HepG2 (cell line): ENCODE measurements around the gene SOST. TPM values are rescaled to one million over a fixed set of nuclear protein-coding genes. Genes with fewer than 3 reads are reported as not detected.

Experiments used
- CSRNP1 ChIP-seq: sonication (generic); formaldehyde crosslinking; IDR thresholded peaks from 2 replicates; pipeline ENCODE4 v1.8.1; 2023; ENCODE audit warnings: mild to moderate bottlenecking, missing genetic modification reagents
- GABPA ChIP-seq, 2 experiments: IDR thresholded peaks; 2 replicates each; pipeline ENCODE4 v1.6.1; 2011 to 2016; ENCODE audit warnings: low read depth in 2 of 2, low read length in 1 of 2, missing biosample characterization in 1 of 2, missing genetic modification characterization in 1 of 2
- HINFP ChIP-seq: sonication (generic); formaldehyde crosslinking; IDR thresholded peaks from 2 replicates; pipeline ENCODE4 v1.4.0; 2020; ENCODE audit warnings: low read depth, mild to moderate bottlenecking, missing genetic modification reagents
- HNRNPLL ChIP-seq: fragments of 200-400 bp; formaldehyde crosslinking; IDR thresholded peaks from 2 replicates; pipeline ENCODE4 v1.6.1; 2017; ENCODE audit warnings: mild to moderate bottlenecking, low read depth, low read length; ENCODE audit not compliant: poor library complexity, severe bottlenecking
- KAT8 ChIP-seq: IDR thresholded peaks from 2 replicates; pipeline ENCODE4 v1.6.1; 2016; ENCODE audit warnings: missing genetic modification reagents, missing compliant biosample characterization
- NFKB2 ChIP-seq: sonication (generic); formaldehyde crosslinking; IDR thresholded peaks from 2 replicates; pipeline ENCODE4 v1.4.0; 2020; ENCODE audit warnings: missing genetic modification reagents, borderline replicate concordance
- SRY ChIP-seq: sonication (generic); formaldehyde crosslinking; IDR thresholded peaks from 2 replicates; pipeline ENCODE4 v1.8.0; 2022; ENCODE audit warnings: mild to moderate bottlenecking, missing genetic modification reagents
- ZNF598 ChIP-seq: sonication (generic); formaldehyde crosslinking; IDR thresholded peaks from 2 replicates; pipeline ENCODE4 v1.5.1; 2020; ENCODE audit warnings: mild to moderate bottlenecking, missing genetic modification reagents, borderline replicate concordance
- ZNF891 ChIP-seq: sonication (generic); formaldehyde crosslinking; IDR thresholded peaks from 2 replicates; pipeline ENCODE4 v1.5.0; 2020; ENCODE audit warnings: mild to moderate bottlenecking, missing genetic modification reagents
- polyA plus RNA-seq, 8 experiments: library from polyadenylated mRNA; depleted of rRNA in 3 of 8; stranded (reverse) in 7 of 8; unstranded in 1 of 8; fragments of >200 nt; fragmentation: Illumina TruSeq in 4 of 8; extraction: Trizol in 4 of 8; gene quantifications; 2 replicates each; pipeline versions ENCODE4 v1.2.1 to v1.2.3, GENCODE V29; 2011 to 2016; ENCODE audit warnings: low read depth in 4 of 8, missing spikeins in 1 of 8, mixed read lengths in 1 of 8; ENCODE audit not compliant: insufficient read depth in 1 of 8
- total RNA-seq, 5 experiments: library from RNA; depleted of rRNA; stranded (reverse); fragments of >200 nt; fragmentation: Illumina TruSeq; extraction: Trizol; gene quantifications; 2 replicates each; pipeline ENCODE4 v1.2.3, GENCODE V29; 2016; ENCODE audit warnings: low read depth in 1 of 5
- TF ChIP-seq, protein P1 (sequence below): sonication (generic); formaldehyde crosslinking; IDR thresholded peaks from 2 replicates; pipeline ENCODE4 v1.5.1; 2020; ENCODE audit warnings: mild to moderate bottlenecking, missing genetic modification reagents, moderate library complexity
- TF ChIP-seq, protein P2 (sequence below): sonication (generic); formaldehyde crosslinking; IDR thresholded peaks from 2 replicates; pipeline ENCODE4 v1.4.0; 2020; ENCODE audit warnings: missing genetic modification reagents
- TF ChIP-seq, protein P3 (sequence below), 2 experiments: fragments of 450-650 bp in 1 of 2; sonication (generic) in 1 of 2; formaldehyde crosslinking; IDR thresholded peaks; 2 replicates each; pipeline versions ENCODE4 v1.5.0 to v1.8.0; 2020 to 2022; ENCODE audit warnings: mild to moderate bottlenecking in 1 of 2, missing genetic modification reagents in 1 of 2
- TF ChIP-seq, protein P4 (sequence below): sonication (generic); formaldehyde crosslinking; IDR thresholded peaks from 2 replicates; pipeline ENCODE4 v1.8.0; 2022; ENCODE audit warnings: mild to moderate bottlenecking, missing genetic modification reagents
- TF ChIP-seq, protein P5 (sequence below): sonication (generic); formaldehyde crosslinking; IDR thresholded peaks from 2 replicates; pipeline ENCODE4 v1.5.1; 2020; ENCODE audit warnings: missing genetic modification reagents, mild to moderate bottlenecking, borderline replicate concordance
- TF ChIP-seq, protein P6 (sequence below): sonication (generic); formaldehyde crosslinking; IDR thresholded peaks from 2 replicates; pipeline ENCODE4 v1.8.1; 2023; ENCODE audit warnings: missing genetic modification reagents, mild to moderate bottlenecking, borderline replicate concordance

The SOST gene
- total and polyA plus RNA-seq, 2 of the 13 experiments (the other 11 are each of a cell fraction or from before 2014, with no cell fraction given), result not detected

DNA sequence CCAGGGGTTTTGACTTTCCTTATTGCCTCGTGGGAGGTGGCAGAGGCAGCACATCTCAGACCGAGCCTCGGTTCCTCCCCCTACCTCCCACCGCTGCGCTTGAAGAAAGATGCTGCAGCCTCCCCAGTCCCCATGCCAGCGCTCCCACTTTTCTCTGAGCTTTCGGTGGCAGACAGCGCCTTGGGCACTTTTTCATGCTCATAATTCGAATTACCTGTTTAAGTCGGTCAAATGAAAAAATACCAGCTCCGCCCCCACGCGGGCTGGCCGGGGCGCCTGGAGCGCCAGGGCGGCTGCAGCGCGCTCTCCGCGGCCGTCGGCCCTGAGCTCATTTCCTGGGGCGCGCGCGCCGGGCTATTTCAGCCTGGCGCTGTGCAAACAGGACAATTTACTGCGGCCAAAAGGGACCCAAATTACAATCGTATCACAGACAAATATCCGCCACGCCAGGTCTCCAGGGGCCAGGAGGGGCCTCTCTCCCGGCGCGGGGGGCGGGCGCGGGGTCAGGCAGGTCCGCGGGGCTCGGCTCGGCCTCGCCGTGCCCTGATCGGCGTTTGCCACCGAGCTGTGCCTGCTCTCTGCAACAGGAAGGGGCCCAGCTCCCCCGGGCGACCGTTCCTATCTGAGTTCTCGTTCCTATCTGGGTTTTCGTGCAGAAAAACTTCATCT, 45.0 kb downstream of the SOST start (continued):
- TF ChIP-seq, protein P1, sequence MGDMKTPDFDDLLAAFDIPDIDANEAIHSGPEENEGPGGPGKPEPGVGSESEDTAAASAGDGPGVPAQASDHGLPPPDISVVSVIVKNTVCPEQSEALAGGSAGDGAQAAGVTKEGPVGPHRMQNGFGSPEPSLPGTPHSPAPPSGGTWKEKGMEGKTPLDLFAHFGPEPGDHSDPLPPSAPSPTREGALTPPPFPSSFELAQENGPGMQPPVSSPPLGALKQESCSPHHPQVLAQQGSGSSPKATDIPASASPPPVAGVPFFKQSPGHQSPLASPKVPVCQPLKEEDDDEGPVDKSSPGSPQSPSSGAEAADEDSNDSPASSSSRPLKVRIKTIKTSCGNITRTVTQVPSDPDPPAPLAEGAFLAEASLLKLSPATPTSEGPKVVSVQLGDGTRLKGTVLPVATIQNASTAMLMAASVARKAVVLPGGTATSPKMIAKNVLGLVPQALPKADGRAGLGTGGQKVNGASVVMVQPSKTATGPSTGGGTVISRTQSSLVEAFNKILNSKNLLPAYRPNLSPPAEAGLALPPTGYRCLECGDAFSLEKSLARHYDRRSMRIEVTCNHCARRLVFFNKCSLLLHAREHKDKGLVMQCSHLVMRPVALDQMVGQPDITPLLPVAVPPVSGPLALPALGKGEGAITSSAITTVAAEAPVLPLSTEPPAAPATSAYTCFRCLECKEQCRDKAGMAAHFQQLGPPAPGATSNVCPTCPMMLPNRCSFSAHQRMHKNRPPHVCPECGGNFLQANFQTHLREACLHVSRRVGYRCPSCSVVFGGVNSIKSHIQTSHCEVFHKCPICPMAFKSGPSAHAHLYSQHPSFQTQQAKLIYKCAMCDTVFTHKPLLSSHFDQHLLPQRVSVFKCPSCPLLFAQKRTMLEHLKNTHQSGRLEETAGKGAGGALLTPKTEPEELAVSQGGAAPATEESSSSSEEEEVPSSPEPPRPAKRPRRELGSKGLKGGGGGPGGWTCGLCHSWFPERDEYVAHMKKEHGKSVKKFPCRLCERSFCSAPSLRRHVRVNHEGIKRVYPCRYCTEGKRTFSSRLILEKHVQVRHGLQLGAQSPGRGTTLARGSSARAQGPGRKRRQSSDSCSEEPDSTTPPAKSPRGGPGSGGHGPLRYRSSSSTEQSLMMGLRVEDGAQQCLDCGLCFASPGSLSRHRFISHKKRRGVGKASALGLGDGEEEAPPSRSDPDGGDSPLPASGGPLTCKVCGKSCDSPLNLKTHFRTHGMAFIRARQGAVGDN, result peak; percentile 75
- TF ChIP-seq SRY (CRISPR knock-in tag) (no peak), NFKB2 (CRISPR knock-in tag) (0 out of 2 replicates have a peak, but pooled peaks have one; percentile 30), ZNF891 (CRISPR knock-in tag) (peak; percentile 73; the same call in 1 of the 2 replicates), GABPA (IDR thresholded peaks at IDR 0.05; ENCODE audit: low read depth, low read length) (peak; percentile 26; the same call in 1 of the 2 replicates), GABPA (CRISPR knock-in tag; IDR thresholded peaks at IDR 0.05; ENCODE audit: low read depth) (peak; percentile 52; the same call in 1 of the 2 replicates), KAT8 (CRISPR knock-in tag) (0 out of 2 replicates have a peak, but pooled peaks have one; percentile 35), HNRNPLL (peak; percentile 63), CSRNP1 (CRISPR knock-in tag) (0 out of 2 replicates have a peak, but pooled peaks have one; percentile 36), HINFP (CRISPR knock-in tag) (0 out of 2 replicates have a peak, but pooled peaks have one; percentile 33), ZNF598 (CRISPR knock-in tag) (0 out of 2 replicates have a peak, but pooled peaks have one; percentile 17)
- TF ChIP-seq, protein P2, sequence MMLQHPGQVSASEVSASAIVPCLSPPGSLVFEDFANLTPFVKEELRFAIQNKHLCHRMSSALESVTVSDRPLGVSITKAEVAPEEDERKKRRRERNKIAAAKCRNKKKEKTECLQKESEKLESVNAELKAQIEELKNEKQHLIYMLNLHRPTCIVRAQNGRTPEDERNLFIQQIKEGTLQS (CRISPR knock-in tag), result 0 out of 2 replicates have a peak, but pooled peaks have one; percentile 41
- TF ChIP-seq, protein P3, sequence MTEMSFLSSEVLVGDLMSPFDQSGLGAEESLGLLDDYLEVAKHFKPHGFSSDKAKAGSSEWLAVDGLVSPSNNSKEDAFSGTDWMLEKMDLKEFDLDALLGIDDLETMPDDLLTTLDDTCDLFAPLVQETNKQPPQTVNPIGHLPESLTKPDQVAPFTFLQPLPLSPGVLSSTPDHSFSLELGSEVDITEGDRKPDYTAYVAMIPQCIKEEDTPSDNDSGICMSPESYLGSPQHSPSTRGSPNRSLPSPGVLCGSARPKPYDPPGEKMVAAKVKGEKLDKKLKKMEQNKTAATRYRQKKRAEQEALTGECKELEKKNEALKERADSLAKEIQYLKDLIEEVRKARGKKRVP (CRISPR knock-in tag; IDR thresholded peaks at IDR 0.05), result no peak
- TF ChIP-seq, protein P4, sequence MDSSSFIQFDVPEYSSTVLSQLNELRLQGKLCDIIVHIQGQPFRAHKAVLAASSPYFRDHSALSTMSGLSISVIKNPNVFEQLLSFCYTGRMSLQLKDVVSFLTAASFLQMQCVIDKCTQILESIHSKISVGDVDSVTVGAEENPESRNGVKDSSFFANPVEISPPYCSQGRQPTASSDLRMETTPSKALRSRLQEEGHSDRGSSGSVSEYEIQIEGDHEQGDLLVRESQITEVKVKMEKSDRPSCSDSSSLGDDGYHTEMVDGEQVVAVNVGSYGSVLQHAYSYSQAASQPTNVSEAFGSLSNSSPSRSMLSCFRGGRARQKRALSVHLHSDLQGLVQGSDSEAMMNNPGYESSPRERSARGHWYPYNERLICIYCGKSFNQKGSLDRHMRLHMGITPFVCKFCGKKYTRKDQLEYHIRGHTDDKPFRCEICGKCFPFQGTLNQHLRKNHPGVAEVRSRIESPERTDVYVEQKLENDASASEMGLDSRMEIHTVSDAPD (CRISPR knock-in tag), result 0 out of 2 replicates have a peak, but pooled peaks have one; percentile 48
- TF ChIP-seq, protein P5, sequence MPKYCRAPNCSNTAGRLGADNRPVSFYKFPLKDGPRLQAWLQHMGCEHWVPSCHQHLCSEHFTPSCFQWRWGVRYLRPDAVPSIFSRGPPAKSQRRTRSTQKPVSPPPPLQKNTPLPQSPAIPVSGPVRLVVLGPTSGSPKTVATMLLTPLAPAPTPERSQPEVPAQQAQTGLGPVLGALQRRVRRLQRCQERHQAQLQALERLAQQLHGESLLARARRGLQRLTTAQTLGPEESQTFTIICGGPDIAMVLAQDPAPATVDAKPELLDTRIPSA (CRISPR knock-in tag), result no peak
- TF ChIP-seq, protein P6, sequence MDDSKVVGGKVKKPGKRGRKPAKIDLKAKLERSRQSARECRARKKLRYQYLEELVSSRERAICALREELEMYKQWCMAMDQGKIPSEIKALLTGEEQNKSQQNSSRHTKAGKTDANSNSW (CRISPR knock-in tag), result no peak
